Activated CD4-positive, alpha-beta memory T cell treated with anti-CD3 and anti-CD28 coated beads for 36 hours (primary cell): ENCODE results near the gene GHDC. TPM values are rescaled to one million over a fixed set of nuclear protein-coding genes. Genes with fewer than 3 reads are reported as not detected.
"Not testable (repeated sequence)": the region's sequence is repeated elsewhere in the genome, so short reads cannot be mapped to it uniquely, and the experiment has no call there.

Experiments
- CTCF ChIA-PET: fragments of 350-600 bp; sonication (Branson Sonifier 250); formaldehyde crosslinking; loops from one replicate; lab custom pipeline; 2021; ENCODE audit warnings: antibody characterized with exemption, inconsistent platforms; lab: Charles Lee
- POLR2A ChIA-PET: fragments of 350-600 bp; sonication (Branson Sonifier 250); formaldehyde crosslinking; loops from one replicate; lab custom pipeline; 2021; ENCODE audit warnings: antibody characterized with exemption; lab: Charles Lee
- DNase-seq: peaks from one replicate; pipeline ENCODE4 v3.0.0-alpha.2; 2020
- H3K27ac Mint-ChIP-seq: one replicate; pipeline ENCODE4 v1.8.0; 2021; ENCODE audit warnings: mixed read lengths
- H3K27me3 Mint-ChIP-seq: one replicate; pipeline ENCODE4 v1.8.0; 2021; ENCODE audit warnings: mixed read lengths
- H3K36me3 Mint-ChIP-seq: one replicate; pipeline ENCODE4 v1.8.0; 2021; ENCODE audit warnings: mixed read lengths
- H3K4me1 Mint-ChIP-seq: one replicate; pipeline ENCODE4 v1.8.0; 2021; ENCODE audit warnings: low read depth, mixed read lengths
- H3K4me3 Mint-ChIP-seq: one replicate; pipeline ENCODE4 v1.8.0; 2021; ENCODE audit warnings: mild to moderate bottlenecking, mixed read lengths
- H3K9me3 Mint-ChIP-seq: one replicate; pipeline ENCODE4 v1.8.0; 2021; ENCODE audit warnings: mixed read lengths
- intact Hi-C: fragments of 100-400 bp; cut with micrococcal nuclease; formaldehyde crosslinking; loops from one replicate; pipeline ENCODE4 v1.15.1; 2023
- total RNA-seq, 2 experiments: library from RNA; stranded (reverse); gene quantifications; one replicate each; pipeline ENCODE4 v1.2.3, GENCODE V29; 2021

Gene GHDC
- total RNA-seq, 2 experiments from 2014 or later: 13.1 to 13.5 TPM

- intact Hi-C loops: no loop called here
- no peaks in the 10 kb centered on the region for H3K9me3 Mint-ChIP-seq
- H3K4me3 Mint-ChIP-seq: no peak overlapping the region
- ChIA-PET POLR2A (no interaction called here), CTCF (no interaction called here)
- H3K27ac Mint-ChIP-seq: no peak overlapping the region
- H3K36me3 Mint-ChIP-seq: peaks cover 18% of the 10 kb centered on the region
- DNase-seq: no peak
- H3K27me3 Mint-ChIP-seq: no peaks in the 10 kb centered on the region
- H3K4me1 Mint-ChIP-seq: peaks cover 31% of the 10 kb centered on the region
Measured at GRCh38 chr17:42142371-42142896, 51.9 kb downstream of the GHDC start.

GRCh38 chr17:42141382-42141781 is 52.9 kb downstream of the GHDC start:
- Mint-ChIP-seq H3K27me3 (no peaks in the 10 kb centered on the region), H3K4me1 (peaks cover 33% of the 10 kb centered on the region), H3K9me3 (no peaks in the 10 kb centered on the region), H3K4me3 (no peak overlapping the region), H3K27ac (no peak overlapping the region), H3K36me3 (peaks cover 22% of the 10 kb centered on the region)
- ChIA-PET POLR2A (interaction anchor here (0.6 kb wide), 1 partner anchor 17 kb away, joined by 3 read pairs; no protein-coding TSS in a partner anchor), CTCF (interaction anchor here (0.9 kb wide), 1 partner anchor 35 kb away, joined by 3 read pairs; no protein-coding TSS in a partner anchor)
- intact Hi-C loops: no loop called here
- no peak for DNase-seq

- Mint-ChIP-seq H3K4me1 (peaks cover 40% of the 10 kb centered on the region), H3K36me3 (peaks cover 25% of the 10 kb centered on the region)
- H3K9me3 Mint-ChIP-seq, H3K27ac Mint-ChIP-seq, H3K27me3 Mint-ChIP-seq, DNase-seq, intact Hi-C loops, H3K4me3 Mint-ChIP-seq: not testable (repeated sequence)
- ChIA-PET POLR2A (interaction anchor here (0.6 kb wide), 1 partner anchor 16 kb away, joined by 3 read pairs; no protein-coding TSS in a partner anchor), CTCF (interaction anchor here (0.9 to 1.1 kb wide), 2 partner anchors 35 to 41 kb away, joined by 3 read pairs; no protein-coding TSS in a partner anchor)
Measured at GRCh38 chr17:42140690-42141089, 53.6 kb downstream of the GHDC start.

Other genes with a start within 250 kb of the GHDC start
- 10 to 100 TPM; 66.6 to 68.0 TPM for gene CNP, start 227.7 kb downstream of the GHDC start, total RNA-seq
- 10 to 100 TPM; 79.7 to 80.9 TPM for gene DNAJC7, start 177.1 kb downstream of the GHDC start, total RNA-seq
- gene NKIRAS2, start 174.4 kb downstream of the GHDC start, total RNA-seq: 10 to 100 TPM; 15.6 to 16.1 TPM
- gene C17orf113, start 143.9 kb downstream of the GHDC start, total RNA-seq: under 1 TPM; 0.15 to 0.26 TPM
- under 1 TPM in 1 of 2 experiments, not detected in 1; 0.10 TPM for gene ZNF385C, start 96.0 kb downstream of the GHDC start, total RNA-seq
- gene DHX58, start 81.8 kb downstream of the GHDC start, total RNA-seq: 10 to 100 TPM; 38.1 to 38.4 TPM
- gene KAT2A, start 73.1 kb downstream of the GHDC start, total RNA-seq: 10 to 100 TPM; 38.6 to 41.0 TPM
- not detected for gene HSPB9, start 71.7 kb downstream of the GHDC start, total RNA-seq
- 10 to 100 TPM; 47.8 to 52.4 TPM for gene RAB5C, start 39.5 kb downstream of the GHDC start, total RNA-seq
- gene KCNH4, start 13.4 kb downstream of the GHDC start, total RNA-seq: under 1 TPM; 0.39 to 0.40 TPM
- not detected for gene HCRT, start 9.0 kb downstream of the GHDC start, total RNA-seq
- gene STAT5B, start 81.9 kb upstream of the GHDC start, total RNA-seq: 100 to 1,000 TPM; 192 to 195 TPM
- gene STAT5A, start 94.0 kb upstream of the GHDC start, total RNA-seq: 100 to 1,000 TPM; 211 to 215 TPM
- gene STAT3, start 193.9 kb upstream of the GHDC start, total RNA-seq: 100 to 1,000 TPM; 194 to 198 TPM
- 1 to 10 TPM; 2.5 to 2.9 TPM for gene CAVIN1, start 228.8 kb upstream of the GHDC start, total RNA-seq